Measurements from ENCODE around the gene CRYBB3.

- TF ChIP-seq CTCF (IDR thresholded peaks at IDR 0.05) (no peak), EZH2 (IDR thresholded peaks at IDR 0.05; ENCODE audit: borderline replicate concordance, insufficient read depth, low read depth, low read length, poor library complexity, severe bottlenecking) (no peak)
These were observed 13.6 kb downstream of the CRYBB3 start for GRCh38 chr22:25213221-25213620.
